ENCODE results near the gene MSI2. TPM values are rescaled to one million over a fixed set of nuclear protein-coding genes. Genes with fewer than 3 reads are reported as not detected.

The MSI2 gene
- total RNA-seq, 1 donor from 2014 or later: 44.6 TPM

DNA sequence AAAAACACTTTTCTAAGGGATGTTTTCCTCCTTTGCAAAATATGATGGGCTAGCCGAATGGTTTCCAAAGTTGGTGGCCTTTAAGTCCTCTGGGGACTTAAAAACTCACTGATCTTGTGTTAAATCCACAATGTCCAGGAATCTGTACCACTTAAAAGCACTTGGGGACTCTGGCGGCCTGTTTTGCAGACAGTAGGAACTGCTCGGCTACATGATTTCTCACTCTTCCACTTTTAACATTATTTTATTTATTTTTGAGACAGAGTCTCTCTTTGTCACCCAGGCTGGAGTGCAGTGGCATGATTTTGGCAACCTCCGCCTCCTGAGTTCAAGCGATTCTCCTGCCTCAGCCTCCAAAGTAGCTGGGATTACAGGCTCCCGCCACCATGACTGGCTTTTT is 9.1 kb upstream of the MSI2 start:
- no peak for DNase-seq

DNA sequence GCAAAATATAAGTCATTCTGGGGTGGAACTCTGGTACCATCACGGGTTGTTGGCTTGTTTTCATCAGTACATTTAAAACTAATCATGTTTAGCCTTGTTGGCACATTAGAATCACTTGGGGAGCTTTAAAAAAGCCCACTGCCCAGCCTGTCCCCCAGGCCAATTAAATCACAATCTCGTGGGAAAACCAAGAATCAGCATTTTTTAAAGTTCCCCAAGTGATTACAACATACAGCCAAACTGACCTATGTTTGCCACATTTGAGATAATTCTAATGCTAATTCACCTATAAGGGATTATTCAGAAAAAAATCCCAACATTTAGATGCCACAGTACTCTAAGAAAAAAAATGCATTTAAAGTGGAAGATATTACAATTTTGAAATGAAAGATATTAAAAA is 8.4 kb upstream of the MSI2 start:
- DNase-seq: no peak

DNA sequence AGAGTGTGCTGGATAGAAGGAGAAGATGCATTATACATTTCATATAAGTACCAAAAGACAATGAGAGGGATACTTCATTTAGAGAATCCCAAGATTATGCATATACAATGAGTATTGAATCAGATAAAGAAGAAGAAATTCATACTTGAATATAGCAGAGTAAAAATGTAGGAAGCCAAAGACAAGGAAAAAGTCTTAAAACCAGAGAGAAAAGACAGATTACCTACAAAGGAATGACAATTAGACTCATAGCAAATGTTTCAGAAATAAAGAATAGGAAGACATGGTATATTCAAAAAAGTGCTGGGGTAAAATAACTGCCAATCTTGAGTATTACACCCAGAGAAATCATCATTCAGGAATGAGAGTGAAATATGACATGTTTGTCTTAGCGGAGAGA is 6.8 kb upstream of the MSI2 start:
- no peak for DNase-seq

DNA sequence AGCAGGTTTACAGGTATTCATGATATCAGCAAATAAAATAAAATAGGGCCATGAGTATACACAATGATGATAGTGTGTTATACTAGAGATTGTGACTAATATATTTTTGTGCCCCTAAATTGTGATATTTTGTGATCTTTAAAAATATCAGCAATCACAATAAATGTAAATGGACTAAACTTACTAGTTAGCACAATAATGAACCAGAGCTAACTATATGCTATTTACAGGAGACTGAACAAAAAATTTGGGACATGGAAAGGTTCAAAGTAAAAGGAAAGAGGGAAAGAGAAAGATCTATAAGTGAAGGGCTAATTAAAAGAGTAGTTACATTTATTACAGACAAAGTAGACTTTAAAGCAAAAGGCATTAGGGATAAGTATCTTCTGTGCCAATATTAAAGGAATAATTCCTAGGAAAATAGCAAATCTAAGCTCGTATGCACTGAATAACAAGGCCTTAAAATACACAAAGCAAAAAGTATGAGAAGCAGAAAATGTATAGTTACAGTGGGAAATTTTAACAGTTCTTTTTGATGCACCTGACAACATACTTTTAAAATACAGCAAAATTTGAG is 5.0 kb upstream of the MSI2 start:
- no peak for DNase-seq

DNA sequence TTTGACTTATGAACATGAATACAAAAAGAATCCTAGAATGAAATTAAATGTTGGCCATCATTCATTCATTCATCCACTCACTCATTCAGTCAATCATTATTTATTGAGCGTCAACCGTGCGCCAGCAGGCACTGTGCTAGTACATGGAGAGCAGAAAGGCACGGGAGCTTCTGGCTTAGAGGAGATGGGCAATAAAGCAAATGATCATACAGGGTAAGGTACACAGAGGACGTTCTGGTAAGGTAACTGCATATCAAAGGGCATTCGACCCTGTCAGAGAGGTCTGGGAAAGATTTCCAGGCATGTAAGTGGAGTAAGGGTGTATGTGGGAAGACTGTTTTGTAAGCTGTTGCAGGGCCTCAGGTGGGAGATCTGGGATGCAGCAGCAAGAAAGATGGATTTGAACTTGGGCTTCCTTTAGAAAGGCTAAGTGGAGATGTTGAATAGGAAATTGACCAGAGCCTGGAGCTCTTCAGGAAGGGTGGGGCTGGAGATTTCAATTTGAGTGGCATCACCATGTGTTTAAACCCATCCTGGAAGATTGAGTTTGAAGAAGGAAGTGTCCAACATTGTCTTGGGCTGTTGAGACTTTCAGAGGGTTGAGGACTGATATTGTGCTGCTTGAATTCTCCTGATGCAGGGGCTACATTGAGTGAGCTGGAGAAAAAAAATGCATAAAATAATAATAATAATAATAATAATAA is 2.8 kb upstream of the MSI2 start:
- no peak for DNase-seq

DNA sequence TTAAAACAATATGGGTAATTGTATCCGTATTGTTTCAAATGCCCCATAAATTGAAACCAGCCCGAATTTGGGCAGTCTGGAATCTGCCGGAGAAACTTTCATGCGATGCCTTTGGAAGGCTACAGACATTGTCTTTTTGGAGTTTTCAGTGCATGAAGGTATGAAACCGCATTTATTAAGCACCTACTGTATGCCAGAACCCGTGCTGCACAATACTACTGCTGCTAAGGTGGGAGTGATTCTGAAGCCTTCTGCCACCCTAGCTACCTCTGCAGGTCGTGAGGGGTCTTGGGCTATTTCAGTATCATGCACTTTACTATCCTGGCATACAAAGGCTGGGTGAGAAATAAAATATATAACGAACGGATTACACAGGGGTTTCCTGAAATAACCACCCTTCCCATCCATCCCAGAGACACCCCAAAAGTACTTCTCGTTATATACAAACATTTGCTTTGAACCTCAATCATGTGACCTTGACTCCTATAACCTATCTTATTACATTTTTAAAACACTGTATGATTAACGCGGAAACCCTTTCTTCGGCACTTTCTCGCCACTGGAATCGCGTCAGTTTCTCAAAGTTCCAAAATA is 1.0 kb upstream of the MSI2 start:
- DNase-seq: no peak

DNA sequence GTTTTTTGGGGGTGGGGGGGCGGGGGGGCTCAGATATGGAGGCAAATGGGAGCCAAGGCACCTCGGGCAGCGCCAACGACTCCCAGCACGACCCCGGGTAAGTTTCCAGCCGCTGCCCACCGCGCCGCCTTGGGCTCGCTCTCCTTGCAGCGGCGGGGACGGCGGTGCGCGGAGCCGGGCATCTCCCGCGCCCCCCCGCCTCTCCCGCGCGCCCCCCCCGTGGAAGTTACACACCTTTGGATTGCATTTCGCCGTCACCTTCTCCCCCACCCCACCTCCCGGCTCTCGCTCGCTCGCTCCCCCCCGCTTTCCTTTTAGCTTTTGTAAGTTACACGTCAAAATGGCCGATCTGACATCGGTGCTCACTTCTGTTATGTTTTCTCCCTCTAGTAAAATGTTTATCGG is 387 bp downstream of the MSI2 start:
- no peak for DNase-seq

DNA sequence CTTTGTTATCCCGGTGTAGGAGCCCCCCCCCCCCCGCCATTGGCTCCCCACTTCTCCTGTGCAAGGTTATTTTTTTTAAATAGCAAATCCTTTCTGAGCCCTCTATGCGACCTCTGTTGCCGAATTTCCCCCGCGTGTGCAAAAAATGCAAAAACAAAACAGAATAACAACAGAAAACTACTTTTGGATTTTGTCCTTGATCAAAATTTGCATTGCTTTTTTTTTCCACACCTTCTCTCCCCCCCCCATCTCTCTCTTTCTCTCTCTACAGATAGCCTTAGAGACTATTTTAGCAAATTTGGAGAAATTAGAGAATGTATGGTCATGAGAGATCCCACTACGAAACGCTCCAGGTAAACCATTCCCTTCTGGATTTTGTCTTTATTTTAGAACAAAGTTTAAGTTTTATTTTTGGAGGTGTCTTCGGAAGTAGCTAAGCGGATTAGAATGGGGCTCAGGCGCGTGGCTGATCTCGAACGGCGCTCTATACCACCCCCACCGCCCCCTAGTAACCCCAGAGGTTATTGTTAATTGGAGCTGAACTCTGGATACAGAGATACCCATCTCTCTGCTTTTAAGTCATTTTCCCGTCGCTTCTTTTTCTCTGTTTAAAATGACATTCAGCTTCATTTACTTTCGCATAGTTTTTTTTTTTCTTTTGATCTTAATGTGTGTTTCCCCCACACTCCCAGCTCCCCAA is 1.0 kb downstream of the MSI2 start:
- no peak for DNase-seq

DNA sequence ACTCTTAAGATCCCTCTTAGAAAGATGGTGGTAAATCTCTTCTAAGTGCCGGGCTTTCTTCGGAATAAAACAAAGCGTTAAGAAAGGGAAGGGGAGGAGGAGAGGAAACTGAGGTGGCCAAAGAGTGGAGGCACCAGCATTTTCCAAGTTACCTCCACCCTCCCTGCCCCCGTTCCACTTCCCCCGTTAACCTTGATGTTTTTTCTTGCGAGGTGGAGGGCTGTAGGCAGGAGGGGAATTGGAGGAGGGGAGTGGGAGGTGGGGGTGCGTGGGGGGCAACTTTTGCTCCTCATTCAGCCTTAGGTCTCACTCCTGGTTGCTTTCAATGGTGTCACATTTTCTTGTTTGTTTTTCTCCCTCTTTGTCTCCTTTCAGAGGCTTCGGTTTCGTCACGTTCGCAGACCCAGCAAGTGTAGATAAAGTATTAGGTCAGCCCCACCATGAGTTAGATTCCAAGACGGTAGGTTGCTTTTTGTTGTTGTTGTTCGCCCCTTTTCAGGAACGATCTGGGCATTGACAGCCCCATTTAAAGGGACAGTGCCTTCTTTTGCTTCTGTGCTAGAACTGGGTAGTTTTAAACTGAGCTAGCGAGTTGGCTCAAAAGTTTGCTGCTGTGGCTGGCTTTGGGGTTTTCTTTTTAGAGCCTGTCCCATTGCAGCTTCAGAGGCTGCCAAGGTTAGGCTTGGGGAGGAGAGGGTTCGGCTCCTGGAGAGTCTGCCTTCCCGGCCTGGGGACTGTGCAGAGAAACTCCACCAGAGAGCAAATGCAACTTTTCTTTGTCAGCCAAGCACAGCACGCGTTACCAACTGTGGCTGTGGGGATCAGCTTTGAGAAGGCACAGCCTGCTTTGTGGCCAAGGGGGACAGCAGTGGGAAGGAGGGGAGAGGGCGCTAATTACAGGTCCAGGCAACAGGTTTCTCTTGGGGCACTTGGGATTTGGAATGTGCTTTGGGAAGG is 1.9 kb downstream of the MSI2 start:
- DNase-seq: no peak

DNA sequence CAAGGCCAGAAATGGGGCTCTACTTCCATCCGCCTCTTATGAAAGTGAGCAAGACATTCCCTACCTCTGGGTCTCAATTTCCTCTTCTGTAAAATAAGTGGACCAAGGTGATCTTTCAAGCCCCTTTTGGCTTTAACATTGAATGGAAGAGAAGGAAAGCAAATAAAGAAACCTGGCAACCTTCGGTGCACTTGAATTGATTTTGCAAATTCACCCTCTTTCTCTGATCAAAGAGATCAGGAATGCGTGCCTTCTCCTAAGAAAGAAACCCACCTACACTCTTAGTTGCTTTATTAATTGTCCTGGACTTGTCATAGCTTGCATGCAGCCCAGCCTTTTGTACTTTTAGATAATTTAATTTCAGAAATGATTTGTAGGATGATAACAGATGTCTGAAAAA is 3.0 kb downstream of the MSI2 start:
- DNase-seq: no peak

DNA sequence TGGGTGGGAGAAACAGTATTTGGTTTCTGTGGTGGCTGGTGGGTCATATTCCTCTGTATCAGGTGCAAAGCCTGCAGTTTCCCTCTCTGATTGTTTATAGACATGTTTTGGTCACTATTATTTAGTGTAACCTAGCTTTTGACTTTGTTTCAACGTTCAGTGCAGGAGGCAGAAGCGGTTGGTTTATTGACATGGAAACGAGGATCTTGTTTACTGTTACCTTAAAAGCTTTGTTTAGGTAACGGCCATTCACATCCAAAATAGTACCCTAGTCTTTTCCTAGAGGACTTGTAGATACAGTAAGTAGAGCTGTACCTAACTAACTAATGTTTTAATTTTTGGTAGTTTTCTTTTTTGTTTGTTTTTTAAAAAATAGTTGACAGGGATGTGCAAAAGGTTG is 3.5 kb downstream of the MSI2 start:
- no peak for DNase-seq

DNA sequence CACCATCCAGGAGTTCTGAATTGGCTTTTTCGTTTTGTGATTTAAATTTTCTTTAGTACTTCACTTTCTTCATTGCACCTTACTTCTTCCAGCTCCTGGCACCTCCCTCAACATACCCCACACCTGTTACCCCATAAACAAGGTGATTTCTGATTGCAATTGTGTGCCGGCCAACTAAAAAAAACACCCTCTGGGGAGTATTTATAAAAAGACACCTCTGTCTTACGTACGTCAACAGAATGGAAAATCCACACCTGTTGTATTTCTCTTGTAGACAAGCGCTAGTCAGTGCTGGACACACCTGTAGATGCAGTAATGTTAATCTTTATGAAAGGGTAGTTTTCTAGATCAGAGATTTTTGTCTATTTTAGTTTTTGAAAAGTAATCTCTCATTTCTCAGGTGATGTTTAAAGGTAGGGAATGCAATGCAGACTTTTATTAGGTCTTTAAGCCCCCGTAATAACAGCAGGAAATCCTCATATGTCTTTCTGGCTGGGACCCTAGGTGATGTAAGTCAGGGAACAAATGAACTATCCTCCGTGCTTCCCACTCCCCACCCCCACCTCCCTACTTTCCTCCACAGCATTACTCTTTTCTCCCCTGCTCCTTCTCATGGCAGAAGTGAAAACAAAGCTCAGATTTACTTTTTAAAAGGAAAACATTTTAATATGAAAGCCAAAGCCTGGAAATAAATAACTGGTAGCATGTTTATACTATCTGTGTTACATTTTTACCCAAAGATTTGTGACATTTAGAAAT is 4.2 kb downstream of the MSI2 start:
- DNase-seq: no peak

DNA sequence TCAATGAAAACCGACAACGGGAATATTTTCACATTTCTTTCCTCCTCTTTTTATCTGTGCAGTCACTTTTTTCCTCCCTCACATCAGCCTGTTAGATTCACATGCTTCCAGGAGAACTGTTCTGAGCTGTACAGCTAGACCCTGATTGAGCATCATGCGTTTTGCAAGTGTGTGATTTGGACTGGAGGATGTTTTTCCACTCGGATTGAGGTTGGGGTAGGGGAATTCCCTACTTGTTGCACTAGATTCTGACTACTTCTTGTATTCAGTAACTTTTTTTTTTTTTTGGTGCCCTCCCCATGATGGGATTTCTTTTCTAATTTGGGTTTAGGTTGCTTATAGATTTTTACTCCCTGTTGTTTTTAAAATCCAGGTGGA is 4.8 kb downstream of the MSI2 start:
- DNase-seq: no peak

DNA sequence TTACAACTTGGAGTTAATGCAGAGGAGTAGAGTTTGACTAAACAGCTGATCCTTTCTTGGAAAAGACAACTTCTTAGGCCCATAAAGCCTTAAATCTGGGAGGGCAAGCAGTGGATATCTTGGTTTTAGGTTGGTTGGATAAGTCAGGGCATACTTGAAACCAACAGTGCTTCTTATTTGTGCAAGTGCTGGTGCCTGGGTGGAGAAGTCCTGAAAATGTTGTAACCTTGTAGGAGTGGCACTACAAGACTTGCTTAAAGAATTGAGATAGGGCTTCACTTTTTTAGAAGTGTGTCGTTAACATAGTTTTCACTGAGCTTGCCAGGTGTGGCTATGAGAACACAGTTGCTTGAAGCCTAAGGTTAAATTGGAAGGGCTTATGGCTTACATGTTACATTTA is 6.2 kb downstream of the MSI2 start:
- no peak for DNase-seq

DNA sequence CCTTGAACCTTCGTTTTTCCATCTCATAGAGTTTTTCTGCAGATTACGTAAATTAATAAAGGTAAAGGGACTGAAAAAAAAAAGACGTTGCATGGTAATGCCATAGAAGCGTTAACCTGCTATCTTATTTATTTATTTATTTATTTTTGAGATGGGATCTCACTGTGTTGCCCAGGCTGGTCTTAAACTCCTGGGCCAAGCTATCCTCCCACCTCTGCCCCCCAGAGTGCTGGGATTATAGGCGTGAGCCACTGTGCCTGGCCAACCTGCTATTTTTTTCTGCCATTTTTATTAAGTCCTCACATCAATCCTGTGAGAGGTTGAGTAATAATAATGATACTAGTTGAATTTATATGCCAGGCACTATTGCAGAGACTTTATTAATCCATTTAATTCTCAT is 7.9 kb downstream of the MSI2 start:
- DNase-seq: no peak

DNA sequence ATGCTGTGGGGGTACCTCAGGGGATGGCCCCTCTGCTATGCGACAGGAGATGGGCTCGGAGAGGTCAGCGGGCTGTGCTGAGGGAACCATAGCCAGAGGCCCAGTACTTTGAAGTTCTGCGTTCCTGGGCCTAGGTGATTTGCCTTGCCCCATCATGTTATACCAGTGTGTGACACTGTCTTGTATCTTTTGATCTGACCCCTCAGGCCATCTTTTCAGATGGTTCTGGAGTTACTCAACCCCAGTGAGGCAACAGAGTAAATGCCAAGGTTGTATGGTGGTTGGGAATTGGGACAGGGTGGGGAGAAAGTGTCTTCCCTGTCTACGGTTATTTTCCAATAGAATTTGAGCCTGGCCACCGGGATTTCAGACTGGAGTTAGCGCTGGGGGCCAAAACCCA is 8.5 kb downstream of the MSI2 start:
- DNase-seq: no peak

DNA sequence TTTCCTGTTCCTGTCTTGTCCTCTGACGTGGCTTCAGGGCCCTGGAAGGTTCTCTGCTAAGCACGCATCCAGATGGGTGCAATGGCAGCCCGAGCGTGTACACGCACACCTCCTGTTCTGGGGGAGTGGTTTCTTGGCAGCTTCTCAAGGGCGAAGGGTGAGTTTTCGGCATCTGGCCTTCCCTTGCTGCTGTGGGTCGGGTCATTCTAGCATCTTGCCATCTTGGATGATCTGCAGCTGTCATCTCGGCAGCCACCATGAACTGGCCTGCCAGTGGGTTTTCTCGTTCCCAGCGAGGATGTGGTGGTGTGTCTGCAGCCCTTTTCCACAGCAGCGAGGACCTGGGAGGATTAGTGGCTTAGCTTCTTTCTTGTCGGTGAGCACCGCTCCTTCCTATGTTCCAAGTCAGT is 10.6 kb downstream of the MSI2 start:
- no peak for DNase-seq

DNA sequence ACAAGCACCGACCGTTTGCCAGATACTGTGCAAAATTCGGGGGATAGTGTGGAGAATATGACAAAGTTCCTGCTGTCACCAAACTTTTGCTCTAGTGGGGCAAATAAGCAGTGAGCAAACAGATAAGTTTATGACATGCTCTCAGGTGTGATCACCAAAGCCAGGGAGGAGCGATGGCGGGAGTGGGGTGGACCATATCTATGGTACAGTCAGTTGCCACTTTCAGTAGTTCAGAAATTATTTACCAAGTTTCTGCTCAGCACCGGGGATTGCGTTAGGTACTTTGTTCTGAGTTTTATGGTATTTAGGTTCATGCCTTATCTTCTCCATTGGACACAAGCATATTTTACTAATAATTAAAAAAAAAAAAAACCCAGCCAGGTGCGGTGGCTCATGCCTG is 11.9 kb downstream of the MSI2 start:
- DNase-seq: no peak

DNA sequence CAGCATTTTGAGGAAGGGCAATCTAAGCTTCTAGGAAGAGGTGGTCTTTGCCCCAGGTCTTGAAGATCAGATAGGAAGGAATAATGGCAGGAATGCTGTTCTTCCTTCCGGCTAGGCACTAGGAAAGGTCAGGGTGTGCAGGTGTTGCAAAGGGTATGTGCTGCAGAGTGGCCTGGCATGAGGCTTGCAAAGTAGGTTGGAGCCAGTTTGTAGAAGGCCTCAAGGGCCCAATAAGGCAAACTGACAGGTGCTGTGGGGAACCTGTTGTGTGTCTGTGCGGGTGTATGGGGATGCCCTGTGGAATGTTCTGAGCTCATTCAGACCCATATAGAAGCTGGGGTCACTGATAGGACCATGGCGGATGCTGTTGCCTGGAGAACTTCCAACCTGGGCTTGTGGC is 12.7 kb downstream of the MSI2 start:
- no peak for DNase-seq

DNA sequence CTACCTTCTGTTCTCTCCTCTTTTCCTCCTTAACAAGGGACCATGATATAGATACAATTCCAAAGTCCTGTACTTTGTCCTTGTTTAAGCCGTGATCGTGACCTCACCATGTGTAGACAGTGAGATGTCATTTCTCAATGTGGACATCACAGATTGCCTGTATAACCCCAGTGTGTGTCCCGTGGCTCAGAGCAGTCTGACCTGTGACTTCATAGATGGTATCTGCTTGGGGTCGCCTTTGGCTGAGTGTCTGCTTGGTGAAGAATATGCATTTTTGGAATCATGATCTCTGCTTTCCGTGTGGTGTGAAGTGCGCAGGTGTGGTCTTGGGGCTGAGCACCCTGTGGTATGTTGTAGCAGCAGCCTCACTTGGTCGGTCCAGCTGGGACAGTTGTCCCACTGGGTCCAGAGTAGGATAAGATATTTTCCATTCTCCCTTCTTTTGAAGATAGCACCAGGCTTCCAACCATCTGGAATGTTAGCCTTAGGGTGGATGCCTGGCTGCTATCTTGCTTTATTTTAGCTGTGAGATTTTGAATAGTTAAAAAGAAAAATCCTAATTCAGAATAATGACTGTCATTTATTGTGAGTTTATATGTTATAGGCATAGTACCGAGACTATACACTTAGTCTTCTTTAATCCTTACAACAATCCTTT is 13.4 kb downstream of the MSI2 start:
- DNase-seq: no peak

DNA sequence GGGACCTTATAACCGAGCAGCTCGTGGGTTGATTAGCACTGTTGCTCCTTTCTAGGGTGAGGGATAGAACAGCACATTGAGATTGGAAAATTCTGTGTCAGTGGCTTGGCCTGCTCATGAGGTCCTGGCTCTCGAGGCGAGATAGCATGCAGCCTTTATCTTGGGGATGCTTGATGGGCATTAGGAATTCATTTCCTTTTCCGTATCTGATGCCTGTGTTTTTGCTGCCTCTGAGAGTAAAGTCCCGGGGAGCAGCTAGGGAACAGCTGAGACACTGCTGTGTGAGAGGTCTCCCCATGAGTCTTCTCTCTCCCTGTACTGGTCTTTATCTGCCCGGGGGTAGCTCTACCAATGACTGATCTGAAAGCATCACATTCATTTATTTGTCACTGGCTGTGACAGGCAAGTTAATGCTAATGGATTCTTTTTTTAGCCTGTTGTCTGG is 14.5 kb downstream of the MSI2 start:
- DNase-seq: no peak
